GM18511 (cell line): Measurements from ENCODE around the gene ADGRL3.

Source experiments
- ATAC-seq: cut with Tn5 transposase; IDR thresholded peaks from one replicate; pipeline ENCODE4 v1.9.1; 2021; ENCODE audit warnings: mild to moderate bottlenecking, moderate library complexity; ENCODE audit not compliant: unreplicated experiment

Gene ADGRL3

DNA sequence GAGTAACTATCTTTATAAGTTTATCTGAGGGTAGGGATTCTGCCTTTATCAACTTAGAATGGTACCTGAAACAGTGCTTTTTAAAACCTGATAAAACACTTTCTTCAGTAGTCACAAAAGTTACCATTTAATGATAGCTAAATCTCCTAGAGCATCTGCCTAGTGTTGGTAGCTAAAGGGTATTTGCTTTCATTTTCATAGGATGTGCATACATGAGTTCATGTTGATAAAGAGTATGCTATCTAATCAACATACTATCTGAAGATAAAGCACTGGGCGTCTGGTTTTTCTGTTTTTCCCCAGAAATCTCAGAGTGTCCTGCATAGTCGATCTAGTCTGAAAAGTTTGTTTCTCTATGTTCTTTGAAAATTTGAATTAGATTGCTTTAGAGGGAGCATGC is 75.1 kb downstream of the ADGRL3 start:
- ATAC-seq = no peak

- ATAC-seq = no peak
Observed at GRCh38 chr4:61276029-61276428, 75.9 kb downstream of the ADGRL3 start.

DNA sequence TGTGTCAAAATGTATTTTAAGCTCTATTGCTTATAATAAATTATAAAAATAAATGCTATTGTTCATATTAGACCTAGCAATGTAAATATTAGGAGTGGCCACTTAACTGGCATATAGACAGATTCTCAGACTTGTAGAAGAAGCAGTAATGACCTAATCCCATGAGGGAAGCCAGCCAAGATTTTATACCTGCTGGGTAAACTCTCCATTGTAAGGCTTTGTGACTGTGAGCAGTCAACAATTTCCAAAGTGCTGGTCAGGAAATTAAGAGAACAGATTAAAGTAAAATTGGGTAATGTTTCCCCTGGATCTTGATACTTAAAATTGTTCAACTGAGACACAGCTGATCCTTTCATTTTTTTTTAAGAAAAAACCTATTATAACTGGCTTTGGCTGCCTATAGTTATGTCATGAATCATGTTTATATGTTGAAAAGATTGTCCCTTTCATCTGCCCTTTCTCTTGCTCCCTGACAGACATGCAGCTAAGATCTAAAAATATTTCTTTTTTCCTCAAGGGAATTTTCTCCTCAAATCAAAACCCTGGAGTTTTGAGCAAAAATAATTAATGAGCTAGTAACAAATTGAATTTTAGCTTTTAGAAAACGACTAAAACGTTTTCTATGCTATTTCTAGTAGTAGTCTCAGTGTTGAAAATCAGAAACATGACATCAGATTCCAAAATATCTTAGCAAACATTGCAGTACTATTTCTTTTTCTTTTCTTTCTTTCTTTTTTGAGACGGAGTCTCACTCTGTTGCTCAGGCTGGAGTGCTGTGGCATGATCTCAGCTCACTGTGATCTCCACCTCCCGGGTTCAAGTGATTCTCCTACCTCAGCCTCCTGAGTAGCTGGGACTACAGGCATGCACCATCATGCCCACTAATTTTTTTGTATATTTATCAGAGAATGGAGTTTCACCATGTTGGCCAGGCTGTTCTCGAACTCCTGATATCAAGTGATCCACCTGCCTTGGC is 77.9 kb downstream of the ADGRL3 start:
- no peak for ATAC-seq

- no peak for ATAC-seq
Observed at GRCh38 chr4:61292322-61292721, 92.2 kb downstream of the ADGRL3 start.

DNA sequence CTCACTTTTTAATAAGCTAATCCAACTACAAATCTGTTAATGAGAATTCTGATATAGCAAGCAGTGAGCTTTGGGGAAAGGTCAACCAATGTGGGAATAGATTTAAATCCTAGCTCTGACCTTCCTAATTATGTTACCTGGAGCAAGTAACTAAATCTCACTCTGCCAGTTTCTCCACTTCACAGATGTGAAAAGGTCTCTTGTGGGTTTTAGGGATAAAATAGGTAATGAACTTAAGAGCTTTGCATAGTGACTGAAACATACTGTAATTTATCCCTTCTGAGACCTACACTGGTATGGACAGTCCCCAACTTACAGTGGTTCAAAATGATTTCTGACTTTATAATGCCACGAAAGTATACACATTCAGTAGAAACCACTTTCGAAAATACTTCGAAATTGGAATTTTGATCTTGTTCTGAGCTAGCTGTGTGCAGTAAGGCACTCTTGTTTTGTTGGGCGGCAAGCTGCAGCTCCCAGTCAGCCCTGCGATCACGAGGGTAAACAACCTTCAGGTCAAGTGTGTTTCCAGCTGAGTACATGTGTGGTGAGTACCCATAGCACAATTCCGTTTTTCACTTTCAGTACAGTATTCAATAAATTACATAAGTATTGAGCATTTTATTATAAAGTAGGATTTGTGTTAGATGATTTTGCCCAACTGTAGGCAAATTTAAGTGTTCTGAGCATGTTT is 93.7 kb downstream of the ADGRL3 start:
- no peak for ATAC-seq

GRCh38 chr4:61294936-61295335 is 94.8 kb downstream of the ADGRL3 start:
- no peak for ATAC-seq

GRCh38 chr4:61296144-61296543 is 96.0 kb downstream of the ADGRL3 start:
- ATAC-seq = no peak

- no peak for ATAC-seq
Observed at GRCh38 chr4:61298178-61298740, 98.1 kb downstream of the ADGRL3 start.

DNA sequence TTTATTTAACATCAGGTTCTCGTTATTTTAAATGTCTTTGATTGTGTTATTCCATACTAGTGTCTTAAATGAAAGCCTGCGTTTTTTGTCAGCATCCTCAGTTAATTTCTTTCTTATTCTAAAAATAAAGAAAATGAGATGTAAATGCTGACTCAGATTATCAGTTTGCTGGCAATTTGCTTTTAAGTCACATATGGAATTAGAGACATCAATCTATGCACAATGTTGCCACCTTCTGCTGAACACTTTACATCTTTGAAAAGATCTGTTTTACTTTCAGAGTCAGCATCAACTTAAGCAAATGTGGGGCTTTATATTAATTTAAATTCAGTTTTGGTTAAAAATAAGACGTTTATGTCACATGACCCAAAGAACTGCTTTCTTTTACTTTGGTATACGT is 99.2 kb downstream of the ADGRL3 start:
- no peak for ATAC-seq

DNA sequence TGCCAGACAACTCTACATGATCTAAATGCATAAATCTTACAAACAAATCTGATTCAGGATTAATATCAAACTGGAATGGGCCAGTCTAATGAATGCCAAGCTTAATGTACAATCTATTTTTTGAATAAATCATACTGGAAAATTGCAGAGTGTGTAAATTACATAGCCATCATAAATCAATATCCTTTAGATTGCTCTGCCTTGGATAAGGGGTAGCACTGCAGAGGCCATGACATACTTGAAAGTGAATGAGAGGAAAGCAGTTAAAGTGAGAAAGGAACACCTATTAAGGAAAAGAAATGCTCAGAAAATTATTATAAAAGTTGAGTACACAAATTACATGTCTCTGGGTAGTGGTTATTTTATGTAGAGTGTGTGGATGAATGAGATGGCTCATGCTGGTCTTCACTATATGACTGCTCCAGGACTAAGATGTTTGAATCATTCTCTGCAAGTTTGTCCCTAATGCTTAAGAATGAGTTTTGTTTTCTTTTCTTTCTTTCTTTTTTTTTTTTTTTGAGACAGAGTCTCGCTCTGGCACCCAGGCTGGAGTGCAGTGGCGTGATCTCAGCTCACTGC is 100.2 kb downstream of the ADGRL3 start:
- no peak for ATAC-seq

GRCh38 chr4:61301271-61301670 is 101.1 kb downstream of the ADGRL3 start:
- ATAC-seq = no peak

- ATAC-seq = no peak
Observed at GRCh38 chr4:61308033-61308432, 107.9 kb downstream of the ADGRL3 start.

- no peak for ATAC-seq
Observed at GRCh38 chr4:61309616-61310015, 109.5 kb downstream of the ADGRL3 start.

DNA sequence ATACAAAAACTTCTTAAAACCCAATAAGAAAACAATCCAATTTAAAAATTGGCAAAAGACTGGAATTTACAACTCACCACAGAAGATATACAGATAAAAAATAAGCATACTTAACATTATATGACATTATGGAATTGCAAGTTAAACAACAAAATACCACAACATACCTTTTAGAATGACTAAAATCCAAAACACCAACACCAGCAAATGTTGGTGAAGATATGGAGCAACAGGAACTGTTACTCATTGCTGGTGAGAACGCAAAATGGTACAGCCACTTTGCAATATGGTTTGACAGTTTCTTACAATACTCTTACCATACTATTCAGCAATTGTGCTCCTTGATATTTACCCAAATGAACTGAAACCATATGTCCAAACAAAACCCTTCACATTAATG is 112.4 kb downstream of the ADGRL3 start:
- no peak for ATAC-seq

GRCh38 chr4:61318431-61318830 is 118.3 kb downstream of the ADGRL3 start:
- ATAC-seq = no peak

- no peak for ATAC-seq
Observed at GRCh38 chr4:61319156-61319555, 119.0 kb downstream of the ADGRL3 start.

DNA sequence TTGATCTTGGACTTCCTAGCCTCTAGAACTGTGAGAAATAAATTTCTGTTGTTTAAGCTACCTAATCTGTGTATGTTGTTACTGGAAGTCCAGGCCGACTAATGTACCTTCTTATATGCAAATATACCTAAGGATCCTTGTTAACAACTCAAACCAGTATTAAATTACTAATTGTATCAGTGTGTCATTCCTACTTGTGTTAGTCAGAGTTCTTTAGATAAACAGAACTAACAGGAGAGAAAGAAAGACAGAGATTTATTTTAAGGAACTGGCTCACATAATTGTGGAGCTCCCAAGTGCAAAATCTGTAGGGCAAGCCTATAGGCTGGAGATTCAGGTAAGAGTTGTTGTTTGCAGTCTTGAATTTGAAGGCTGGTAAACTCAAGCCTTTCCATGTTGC is 120.0 kb downstream of the ADGRL3 start:
- ATAC-seq = no peak

DNA sequence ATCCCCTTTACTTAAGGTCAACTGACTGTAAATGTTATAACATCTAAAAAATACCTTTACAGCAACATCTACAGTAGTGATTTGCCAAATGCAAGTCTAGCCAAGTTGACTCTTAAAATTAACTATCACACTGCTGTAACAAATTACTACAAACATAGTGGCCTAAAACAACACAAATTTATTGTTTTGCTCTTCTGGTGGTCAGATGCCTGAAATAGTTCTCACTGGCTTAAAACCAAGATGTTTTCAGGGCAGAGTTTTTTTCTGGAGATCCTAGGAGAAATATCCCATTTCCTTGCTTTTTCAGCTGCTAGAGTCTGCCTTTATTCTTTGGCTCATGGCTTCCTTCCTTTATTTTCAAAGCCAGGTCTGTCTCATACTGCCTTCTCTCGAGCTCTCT is 120.5 kb downstream of the ADGRL3 start:
- no peak for ATAC-seq

- ATAC-seq = no peak
Observed at GRCh38 chr4:61332693-61333092, 132.6 kb downstream of the ADGRL3 start.

- no peak for ATAC-seq
Observed at GRCh38 chr4:61333490-61333889, 133.4 kb downstream of the ADGRL3 start.

DNA sequence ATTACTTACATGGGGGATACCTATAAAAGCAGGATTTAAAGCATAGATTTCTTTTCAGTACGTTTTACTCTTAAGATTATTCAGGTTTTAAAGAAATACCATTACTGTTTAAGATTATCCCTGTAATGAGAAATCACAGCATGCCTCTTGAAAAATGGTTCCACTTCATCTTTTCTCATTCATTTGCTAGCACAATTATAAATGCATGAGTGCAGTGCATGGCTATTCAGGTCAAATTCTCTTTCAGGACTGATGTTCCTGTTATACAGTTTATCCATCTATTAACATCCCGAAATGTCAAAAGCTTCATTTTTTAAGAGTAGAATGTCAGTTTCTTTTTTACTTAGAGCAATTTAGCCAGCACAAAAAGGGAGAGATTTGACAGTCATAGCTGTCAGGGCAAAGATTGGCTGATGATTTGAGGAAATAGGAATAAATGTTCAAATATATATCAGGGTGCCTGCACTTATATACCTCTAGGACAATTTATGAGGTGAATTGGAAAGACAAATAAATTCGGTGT is 135.2 kb downstream of the ADGRL3 start:
- no peak for ATAC-seq
